Mesendoderm (in vitro differentiated cells): ENCODE data around the gene DNAL1. TPM values are rescaled to one million over a fixed set of nuclear protein-coding genes. Genes with fewer than 3 reads are reported as not detected.

Experiments
- DNase-seq: peaks from one replicate; pipeline ENCODE4 v3.0.0; 2013
- H2AK5ac ChIP-seq: 2 replicates; pipeline ENCODE4 v1.6.1; 2013; ENCODE audit warnings: low read length, inconsistent platforms
- H2BK120ac ChIP-seq: 2 replicates; pipeline ENCODE4 v1.6.1; 2013; ENCODE audit warnings: low read depth, mild to moderate bottlenecking, low read length, moderate library complexity, mixed read lengths
- H2BK15ac ChIP-seq: replicated peaks from 2 replicates; pipeline ENCODE4 v1.6.1; 2013; ENCODE audit warnings: low read depth, mild to moderate bottlenecking, moderate library complexity
- H2BK5ac ChIP-seq: 2 replicates; pipeline ENCODE4 v1.6.1; 2013; ENCODE audit warnings: low read length, inconsistent platforms
- H3K18ac ChIP-seq: 2 replicates; pipeline ENCODE4 v1.6.1; 2013; ENCODE audit warnings: mild to moderate bottlenecking, low read length, mixed read lengths
- H3K23ac ChIP-seq: one replicate; pipeline ENCODE4 v1.6.1; 2013; ENCODE audit warnings: low read length
- H3K27ac ChIP-seq: 2 replicates; pipeline ENCODE4 v1.5.1; 2013; ENCODE audit warnings: low read depth, mild to moderate bottlenecking, inconsistent platforms, low read length, moderate library complexity
- H3K27me3 ChIP-seq: 2 replicates; pipeline ENCODE4 v1.6.1; 2013; ENCODE audit warnings: low read length, control low read depth, mild to moderate bottlenecking, inconsistent platforms; ENCODE audit not compliant: insufficient read depth, poor library complexity
- H3K36me3 ChIP-seq: 2 replicates; pipeline ENCODE4 v1.6.1; 2013; ENCODE audit warnings: low read length, inconsistent platforms; ENCODE audit not compliant: control insufficient read depth, insufficient read depth
- H3K4ac ChIP-seq: one replicate; pipeline ENCODE4 v1.6.1; 2013; ENCODE audit warnings: low read depth, mild to moderate bottlenecking, low read length, moderate library complexity
- H3K4me1 ChIP-seq: 2 replicates; pipeline ENCODE4 v1.6.1; 2013; ENCODE audit warnings: low read depth, low read length, inconsistent platforms; ENCODE audit not compliant: control insufficient read depth
- H3K4me2 ChIP-seq: 2 replicates; pipeline ENCODE4 v1.6.1; 2013; ENCODE audit warnings: low read length
- H3K4me3 ChIP-seq: 2 replicates; pipeline ENCODE4 v1.5.1; 2013; ENCODE audit warnings: mild to moderate bottlenecking, low read length
- H3K56ac ChIP-seq: one replicate; pipeline ENCODE4 v1.6.1; 2013; ENCODE audit warnings: low read length
- H3K79me1 ChIP-seq: 2 replicates; pipeline ENCODE4 v1.6.1; 2013; ENCODE audit warnings: low read length, inconsistent platforms
- H3K79me2 ChIP-seq: 2 replicates; pipeline ENCODE4 v1.6.1; 2013; ENCODE audit warnings: mild to moderate bottlenecking, low read length; ENCODE audit not compliant: control insufficient read depth, insufficient read depth
- H3K9ac ChIP-seq: 2 replicates; pipeline ENCODE4 v1.6.1; 2013; ENCODE audit warnings: low read length, inconsistent platforms
- H4K5ac ChIP-seq: one replicate; pipeline ENCODE4 v1.6.1; 2013; ENCODE audit warnings: low read length
- H4K8ac ChIP-seq: one replicate; pipeline ENCODE4 v1.6.1; 2013; ENCODE audit warnings: low read depth, mild to moderate bottlenecking, control low read depth, low read length, moderate library complexity
- WGBS: extraction: QIAGEN DNeasy Blood & Tissue Kit; methylation state at CpG from one replicate; pipeline ENCODE4 v1.1.7; 2013; ENCODE audit warnings: low lambda C conversion rate, missing lambda C conversion rate; ENCODE audit not compliant: insufficient coverage; ENCODE audit errors: extremely low coverage; 5-methylcytosine and 5-hydroxymethylcytosine counted together
- small RNA-seq: library from polyadenylated mRNA; stranded (forward); fragments of <200 nt; extraction: miRNeasy Mini kit (QIAGEN cat#:217004); gene quantifications from one replicate; pipeline ENCODE3, GENCODE V24; 2013; ENCODE audit not compliant: insufficient read depth

DNAL1 gene

DNA sequence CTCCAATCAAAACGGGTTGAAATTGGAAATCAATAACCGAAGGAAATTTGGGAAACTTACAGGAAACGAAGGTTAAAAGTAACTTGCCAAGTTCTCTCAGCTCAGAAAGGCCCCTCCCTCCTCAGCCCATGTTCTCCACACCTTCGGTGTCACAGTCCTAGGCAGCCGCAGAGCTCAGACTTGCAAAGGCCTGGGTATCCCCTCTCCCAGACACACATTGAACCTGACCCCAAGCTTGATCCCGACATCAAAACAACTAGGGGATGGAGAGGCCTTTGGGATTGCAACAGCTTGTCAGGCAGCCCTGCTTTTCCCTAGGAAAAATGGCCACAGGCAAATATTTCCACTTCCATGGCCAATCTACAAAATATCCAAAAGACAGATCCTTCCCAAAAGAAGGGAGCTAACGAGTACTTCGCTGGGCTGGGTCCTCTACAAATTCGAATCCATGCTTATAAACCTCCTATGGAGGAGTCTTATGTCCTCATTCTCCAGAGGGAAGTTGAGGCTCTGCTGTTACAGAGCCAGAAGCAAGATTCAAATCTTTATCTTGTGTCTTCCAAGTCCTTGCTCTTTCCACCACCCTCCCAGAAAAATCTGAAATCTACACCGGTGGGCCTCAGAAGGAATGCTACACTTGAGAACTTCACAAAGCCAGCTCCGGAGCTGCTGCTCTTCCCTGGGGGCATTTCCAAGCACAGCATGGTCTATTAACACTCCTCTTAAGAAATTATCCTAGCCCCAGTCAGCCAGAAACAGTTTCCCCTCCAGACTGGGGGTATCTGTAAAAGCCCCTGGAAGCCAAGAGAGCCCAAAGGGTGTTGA, 105.1 kb downstream of the DNAL1 start:
- H3K4me2 ChIP-seq = no peak overlapping the region

DNA sequence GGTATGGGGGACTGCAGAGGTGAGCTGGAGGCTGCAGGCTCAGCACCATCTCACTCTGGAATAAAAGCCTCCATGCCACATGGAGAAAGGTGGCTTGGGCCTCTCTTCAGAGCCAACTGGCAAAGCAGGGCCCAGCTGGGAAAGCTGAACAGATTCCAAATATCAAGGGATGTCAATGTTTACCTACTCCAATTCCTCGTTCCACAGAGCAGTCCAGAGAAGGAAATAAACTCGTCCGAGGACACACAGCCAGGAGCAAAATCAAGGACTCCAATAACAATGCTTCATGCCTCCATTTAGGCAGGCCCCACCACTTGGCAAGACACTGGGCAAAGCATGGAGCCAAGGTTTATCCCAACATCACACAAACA, 105.7 kb downstream of the DNAL1 start:
- Histone ChIP-seq H3K18ac (no peak overlapping the region), H3K4ac (no peak overlapping the region), H3K9ac (peak overlapping the region; percentile 7), H3K36me3 (no peaks in the 10 kb centered on the region), H3K23ac (no peak overlapping the region), H2AK5ac (no peak overlapping the region), H3K79me2 (peaks cover 30% of the 10 kb centered on the region), H4K8ac (no peak overlapping the region), H2BK120ac (no peak overlapping the region), H2BK15ac (no peak overlapping the region), H3K4me3 (no peak overlapping the region), H3K79me1 (peaks cover 32% of the 10 kb centered on the region), H3K27me3 (no peaks in the 10 kb centered on the region), H3K4me2 (no peak overlapping the region), H2BK5ac (no peak overlapping the region), H3K27ac (peak overlapping the region; percentile 22), H3K4me1 (peaks cover 23% of the 10 kb centered on the region), H4K5ac (no peak overlapping the region), H3K56ac (peak overlapping the region; percentile 43)
- WGBS = no CpG with 5 or more reads among the region's 3 CpGs
- DNase-seq = no peak

More for the DNA sequence above, 105.1 kb downstream of the DNAL1 start:
- Histone ChIP-seq H3K27ac (peak overlapping the region; percentile 22), H3K79me2 (peaks cover 31% of the 10 kb centered on the region), H2BK15ac (no peak overlapping the region), H3K9ac (peak overlapping the region; percentile 15), H3K79me1 (peaks cover 34% of the 10 kb centered on the region), H3K18ac (no peak overlapping the region), H4K8ac (no peak overlapping the region), H2AK5ac (no peak overlapping the region), H4K5ac (no peak overlapping the region), H3K4me3 (no peak overlapping the region), H2BK5ac (no peak overlapping the region), H3K36me3 (no peaks in the 10 kb centered on the region), H3K23ac (no peak overlapping the region), H3K4me1 (peaks cover 23% of the 10 kb centered on the region), H3K56ac (peak overlapping the region; percentile 43), H2BK120ac (no peak overlapping the region), H3K27me3 (no peaks in the 10 kb centered on the region), H3K4ac (no peak overlapping the region)
- DNase-seq = peak; percentile 70
- no CpG with 5 or more reads among the region's 11 CpGs for WGBS

DNA sequence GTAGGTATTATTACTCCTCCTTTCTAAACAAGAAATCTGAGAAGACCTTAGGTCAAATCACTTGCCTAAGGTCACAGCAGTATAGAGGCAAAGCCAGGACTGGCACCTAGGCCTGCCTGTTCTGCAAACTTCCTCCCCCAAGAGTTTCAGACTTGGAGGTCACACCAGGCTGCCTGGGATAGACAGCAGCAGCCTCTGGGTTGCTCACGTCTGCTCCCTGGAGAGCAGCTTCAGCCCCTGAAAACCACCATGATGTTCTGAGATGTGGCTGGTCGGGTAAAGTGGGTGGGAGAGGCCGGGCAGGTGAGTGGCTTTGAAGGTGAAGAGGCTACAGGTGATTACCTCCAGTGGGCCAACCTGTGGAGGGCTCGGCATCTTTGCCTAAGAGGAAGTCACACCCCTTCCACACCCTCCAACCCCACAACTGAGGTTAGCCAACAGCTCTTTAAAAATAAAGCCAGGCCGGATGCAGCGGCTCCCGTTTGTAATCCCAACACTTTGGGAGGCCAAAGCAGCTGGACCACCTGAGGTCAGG, 106.4 kb downstream of the DNAL1 start:
- no peak overlapping the region for H2AK5ac ChIP-seq
- H3K4me1 ChIP-seq = peaks cover 26% of the 10 kb centered on the region
- no peaks in the 10 kb centered on the region for H3K27me3 ChIP-seq
- no peak overlapping the region for H3K4me3 ChIP-seq
- H4K5ac ChIP-seq = no peak overlapping the region
- no peak overlapping the region for H3K9ac ChIP-seq
- H2BK5ac ChIP-seq = no peak overlapping the region
- H3K79me2 ChIP-seq = peaks cover 32% of the 10 kb centered on the region
- no peak overlapping the region for H2BK120ac ChIP-seq
- no peaks in the 10 kb centered on the region for H3K36me3 ChIP-seq
- H3K18ac ChIP-seq = no peak overlapping the region
- H2BK15ac ChIP-seq = no peak overlapping the region
- no peak overlapping the region for H3K4me2 ChIP-seq
- no peak overlapping the region for H3K23ac ChIP-seq
- H3K56ac ChIP-seq = no peak overlapping the region
- DNase-seq = no peak
- no peak overlapping the region for H3K4ac ChIP-seq
- H3K79me1 ChIP-seq = peaks cover 36% of the 10 kb centered on the region
- WGBS = no CpG with 5 or more reads among the region's 7 CpGs
- H3K27ac ChIP-seq = no peak overlapping the region
- no peak overlapping the region for H4K8ac ChIP-seq

DNA sequence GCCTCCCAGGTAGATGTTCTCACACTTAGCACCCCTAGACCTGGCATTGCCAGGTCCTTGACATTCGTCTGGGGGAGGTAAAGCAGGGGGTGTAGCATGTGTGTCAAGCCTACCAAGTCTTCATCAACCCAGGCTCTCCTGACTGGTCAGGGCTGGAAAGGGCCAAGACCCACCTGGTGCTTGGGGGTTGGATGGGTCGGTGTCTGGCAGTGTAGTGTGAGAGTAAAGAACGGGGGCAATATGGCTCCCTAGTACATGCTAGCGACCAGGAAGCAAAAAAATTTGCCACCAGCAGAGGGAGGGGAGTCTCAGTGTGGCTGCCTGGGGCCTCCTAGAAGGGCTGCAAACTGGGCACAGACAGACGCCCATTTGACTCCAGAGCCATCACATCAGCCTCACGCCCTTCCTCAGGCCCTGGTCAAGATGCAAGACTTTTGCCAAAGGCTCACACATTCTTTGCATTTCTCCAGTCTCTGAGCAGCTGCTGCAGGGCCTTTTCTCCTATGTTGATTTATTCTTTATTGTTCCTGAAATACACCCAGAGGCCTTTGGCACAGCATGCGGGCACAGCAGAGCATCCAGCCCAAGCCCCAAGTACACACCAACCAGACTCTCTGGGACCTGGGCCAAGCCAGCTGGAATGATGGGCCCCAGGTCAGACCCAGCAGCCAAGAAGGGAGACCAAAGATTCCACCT, 107.7 kb downstream of the DNAL1 start:
- Histone ChIP-seq H3K27ac (no peak overlapping the region), H3K4me1 (peaks cover 22% of the 10 kb centered on the region), H3K23ac (no peak overlapping the region), H4K8ac (no peak overlapping the region), H3K4me2 (no peak overlapping the region), H3K56ac (no peak overlapping the region), H3K79me1 (peaks cover 42% of the 10 kb centered on the region), H2BK15ac (no peak overlapping the region), H3K9ac (no peak overlapping the region), H3K79me2 (peaks cover 39% of the 10 kb centered on the region), H3K36me3 (no peaks in the 10 kb centered on the region), H3K4me3 (no peak overlapping the region), H3K4ac (no peak overlapping the region), H2BK120ac (no peak overlapping the region), H2AK5ac (no peak overlapping the region), H3K27me3 (no peaks in the 10 kb centered on the region), H2BK5ac (no peak overlapping the region), H4K5ac (no peak overlapping the region), H3K18ac (no peak overlapping the region)
- peak; percentile 72 for DNase-seq
- WGBS = no CpG with 5 or more reads among the region's 7 CpGs

Small RNA genes within 50 kb of the gene (small RNA-seq; reads per million reads assigned to genes)
- gene RNU6-240P = not detected
